Calu3 (cell line): ENCODE results near the gene UTP11. TPM values are rescaled to one million over a fixed set of nuclear protein-coding genes. Genes with fewer than 3 reads are reported as not detected.
"Not testable (repeated sequence)": the region's sequence is repeated elsewhere in the genome, so short reads cannot be mapped to it uniquely, and the experiment has no call there.

Experiments
- BruUV-seq: library from RNA; stranded (reverse); fragments of 400-500 nt; replicated peaks from 2 replicates; lab custom pipeline; 2021; lab: Mats Ljungman, UMichigan
- CTCF ChIA-PET: fragments of 300-600 bp; sonication (Branson Sonifier 250); formaldehyde crosslinking; loops from one replicate; lab custom pipeline; 2022; ENCODE audit warnings: antibody characterized with exemption; lab: Charles Lee
- DNase-seq: peaks from one replicate; pipeline ENCODE4 v3.0.0; 2022
- H3K27ac Mint-ChIP-seq: one replicate; pipeline ENCODE4 v1.8.0; 2022; ENCODE audit warnings: mixed read lengths; ENCODE audit not compliant: unreplicated experiment
- H3K27me3 Mint-ChIP-seq: one replicate; pipeline ENCODE4 v1.8.0; 2022; ENCODE audit warnings: mixed read lengths; ENCODE audit not compliant: unreplicated experiment
- H3K36me3 Mint-ChIP-seq: one replicate; pipeline ENCODE4 v1.8.0; 2022; ENCODE audit warnings: mild to moderate bottlenecking, moderate library complexity, mixed read lengths; ENCODE audit not compliant: insufficient read depth, unreplicated experiment
- H3K4me1 Mint-ChIP-seq: one replicate; pipeline ENCODE4 v1.8.0; 2022; ENCODE audit warnings: mild to moderate bottlenecking, low read depth, mixed read lengths; ENCODE audit not compliant: unreplicated experiment
- H3K4me3 Mint-ChIP-seq: one replicate; pipeline ENCODE4 v1.8.0; 2022; ENCODE audit warnings: mild to moderate bottlenecking, low read depth, moderate library complexity, mixed read lengths; ENCODE audit not compliant: unreplicated experiment
- H3K9me3 Mint-ChIP-seq: one replicate; pipeline ENCODE4 v1.8.0; 2022; ENCODE audit warnings: low read depth, mixed read lengths; ENCODE audit not compliant: unreplicated experiment
- intact Hi-C: fragments of 100-400 bp; cut with micrococcal nuclease; formaldehyde crosslinking; loops from one replicate; pipeline ENCODE4 v1.10.0; 2022; ENCODE audit not compliant: unreplicated experiment
- total RNA-seq: library from RNA; stranded (reverse); gene quantifications from 2 replicates; pipeline ENCODE4 v1.2.3, GENCODE V29; 2022
- TF ChIP-seq, protein P1 (sequence below): fragments of 200-600 bp; IDR thresholded peaks from one replicate; pipeline ENCODE4 v1.8.0; 2022; ENCODE audit warnings: antibody characterized with exemption; ENCODE audit not compliant: unreplicated experiment

UTP11 gene
- total RNA-seq, 1 experiment from 2014 or later, result 38.5 TPM

DNA sequence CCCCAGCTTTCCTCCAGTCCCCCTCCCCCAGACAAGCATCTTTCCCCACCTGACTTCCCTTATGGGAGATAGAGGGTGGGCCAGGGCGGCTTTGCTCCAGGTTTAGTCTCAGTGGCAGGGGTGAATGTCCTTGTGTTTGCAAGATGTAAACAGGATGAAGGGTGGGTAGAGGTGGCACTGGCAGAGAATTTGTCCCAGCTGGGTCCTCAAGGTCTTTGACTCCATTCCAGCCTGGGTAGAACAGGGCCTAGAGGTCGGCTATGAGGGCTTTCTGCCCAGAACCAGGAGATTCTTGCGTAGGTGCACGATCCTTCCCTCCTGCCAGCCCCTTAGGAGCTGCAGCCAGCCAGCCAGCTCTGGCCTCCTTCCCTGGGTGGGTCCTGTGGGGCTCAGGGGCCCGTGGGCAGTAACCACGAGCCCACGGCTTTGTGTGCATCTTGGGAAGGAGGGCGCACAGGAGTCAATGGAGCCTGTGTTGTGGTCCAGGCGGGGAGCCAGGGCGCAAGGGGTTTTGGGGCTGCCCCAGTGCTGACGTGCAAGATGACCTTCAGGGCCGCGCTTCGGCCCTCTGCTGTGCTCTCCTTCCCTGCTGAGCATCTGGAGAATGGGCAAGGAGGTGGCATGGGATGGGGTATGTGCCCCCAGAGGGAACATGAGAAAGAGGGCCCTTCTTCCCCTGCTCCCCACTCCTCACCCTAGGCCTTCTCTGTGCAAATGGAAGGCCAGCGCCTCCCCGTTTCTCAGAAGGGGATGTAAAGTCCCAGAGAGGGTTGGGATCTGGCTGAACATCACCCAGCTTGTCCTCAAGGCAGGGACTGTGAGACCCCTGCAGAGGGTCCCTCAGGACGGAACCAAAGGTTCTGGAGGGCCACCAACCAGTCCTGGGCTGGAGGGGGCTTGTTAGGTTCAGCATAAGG is 18.3 kb downstream of the UTP11 start:
- H3K36me3 Mint-ChIP-seq, result peaks cover 12% of the 10 kb centered on the region
- no peaks in the 10 kb centered on the region for H3K9me3 Mint-ChIP-seq
- intact Hi-C loops, result no loop called here
- TF ChIP-seq, protein P1, sequence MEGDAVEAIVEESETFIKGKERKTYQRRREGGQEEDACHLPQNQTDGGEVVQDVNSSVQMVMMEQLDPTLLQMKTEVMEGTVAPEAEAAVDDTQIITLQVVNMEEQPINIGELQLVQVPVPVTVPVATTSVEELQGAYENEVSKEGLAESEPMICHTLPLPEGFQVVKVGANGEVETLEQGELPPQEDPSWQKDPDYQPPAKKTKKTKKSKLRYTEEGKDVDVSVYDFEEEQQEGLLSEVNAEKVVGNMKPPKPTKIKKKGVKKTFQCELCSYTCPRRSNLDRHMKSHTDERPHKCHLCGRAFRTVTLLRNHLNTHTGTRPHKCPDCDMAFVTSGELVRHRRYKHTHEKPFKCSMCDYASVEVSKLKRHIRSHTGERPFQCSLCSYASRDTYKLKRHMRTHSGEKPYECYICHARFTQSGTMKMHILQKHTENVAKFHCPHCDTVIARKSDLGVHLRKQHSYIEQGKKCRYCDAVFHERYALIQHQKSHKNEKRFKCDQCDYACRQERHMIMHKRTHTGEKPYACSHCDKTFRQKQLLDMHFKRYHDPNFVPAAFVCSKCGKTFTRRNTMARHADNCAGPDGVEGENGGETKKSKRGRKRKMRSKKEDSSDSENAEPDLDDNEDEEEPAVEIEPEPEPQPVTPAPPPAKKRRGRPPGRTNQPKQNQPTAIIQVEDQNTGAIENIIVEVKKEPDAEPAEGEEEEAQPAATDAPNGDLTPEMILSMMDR, result no peak
- no peaks in the 10 kb centered on the region for H3K4me1 Mint-ChIP-seq
- H3K4me3 Mint-ChIP-seq, result no peak overlapping the region
- CTCF ChIA-PET, result interaction anchor here (0.6 kb wide), 1 partner anchor 890 kb away, joined by 3 read pairs; no protein-coding TSS in a partner anchor
- DNase-seq, result no peak
- no TSS peak for BruUV-seq
- no peak overlapping the region for H3K27ac Mint-ChIP-seq
- peaks cover 13% of the 10 kb centered on the region for H3K27me3 Mint-ChIP-seq

DNA sequence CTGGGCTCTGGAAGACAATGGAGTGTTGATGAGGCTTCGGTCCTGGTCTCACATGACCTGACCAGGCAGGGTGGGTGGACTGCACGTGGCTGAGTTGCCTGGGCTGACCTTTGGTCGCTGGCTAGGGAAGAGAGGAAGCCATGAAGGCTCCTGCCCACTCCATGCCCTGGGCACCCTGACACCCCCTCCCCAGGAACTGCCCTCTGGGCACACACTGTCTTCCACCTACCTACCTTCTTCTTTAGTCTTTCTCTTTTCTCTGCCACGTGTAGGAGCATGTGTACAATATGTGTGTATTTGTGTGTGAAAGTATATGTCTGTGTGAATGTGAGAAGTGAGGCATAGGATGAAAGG is 19.0 kb downstream of the UTP11 start:
- H3K4me1 Mint-ChIP-seq, result no peaks in the 10 kb centered on the region
- TF ChIP-seq, protein P1, result no peak
- no peak overlapping the region for H3K27ac Mint-ChIP-seq
- peaks cover 13% of the 10 kb centered on the region for H3K27me3 Mint-ChIP-seq
- no peak for DNase-seq
- no TSS peak for BruUV-seq
- H3K4me3 Mint-ChIP-seq, result no peak overlapping the region
- H3K9me3 Mint-ChIP-seq, result no peaks in the 10 kb centered on the region
- CTCF ChIA-PET, result no interaction called here
- intact Hi-C loops, result no loop called here
- H3K36me3 Mint-ChIP-seq, result peaks cover 9% of the 10 kb centered on the region

- H3K27ac Mint-ChIP-seq, H3K9me3 Mint-ChIP-seq, H3K4me1 Mint-ChIP-seq, DNase-seq, CTCF ChIA-PET, intact Hi-C loops, BruUV-seq, H3K4me3 Mint-ChIP-seq, H3K36me3 Mint-ChIP-seq: not testable (repeated sequence)
- peaks cover 13% of the 10 kb centered on the region for H3K27me3 Mint-ChIP-seq
Measured at GRCh38 chr1:38032992-38033391, 20.5 kb downstream of the UTP11 start.

GRCh38 chr1:38034871-38035270 is 22.3 kb downstream of the UTP11 start:
- Mint-ChIP-seq H3K27me3 (peaks cover 29% of the 10 kb centered on the region), H3K4me1 (no peaks in the 10 kb centered on the region), H3K4me3 (no peak overlapping the region), H3K36me3 (no peaks in the 10 kb centered on the region), H3K27ac (no peak overlapping the region), H3K9me3 (no peaks in the 10 kb centered on the region)
- no TSS peak for BruUV-seq
- intact Hi-C loops, result no loop called here
- TF ChIP-seq, protein P1, result no peak
- DNase-seq, result no peak
- CTCF ChIA-PET, result interaction anchor here (0.6 kb wide), 3 partner anchors 17 to 795 kb away, joined by 4 read pairs; no protein-coding TSS in a partner anchor
